OCI-LY1 (cell line): Measurements from ENCODE around the gene KRTAP10-6.

Experiments
- H2AFZ ChIP-seq: fragments of 200-600 bp; sonication (generic), shearing (Covaris generic); 2 replicates; pipeline ENCODE4 v1.6.0; 2014; ENCODE audit warnings: antibody characterized with exemption, mild to moderate bottlenecking, low read length
- H3F3A ChIP-seq: fragments of 200-600 bp; sonication (generic), shearing (Covaris generic); 2 replicates; pipeline ENCODE4 v1.6.0; 2014; ENCODE audit warnings: mild to moderate bottlenecking, antibody characterized with exemption, low read length, moderate library complexity; ENCODE audit not compliant: insufficient read depth
- H3K27ac ChIP-seq: fragments of 200-600 bp; sonication (generic); 2 replicates; pipeline ENCODE4 v1.5.1; 2014; ENCODE audit warnings: low read length, mixed run types, mild to moderate bottlenecking, low read depth; ENCODE audit not compliant: poor library complexity, severe bottlenecking
- H3K27me3 ChIP-seq: fragments of 200-600 bp; sonication (generic); 2 replicates; pipeline ENCODE4 v1.6.0; 2014; ENCODE audit warnings: antibody characterized with exemption, mild to moderate bottlenecking, low read length, moderate library complexity; ENCODE audit not compliant: insufficient read depth
- H3K36me3 ChIP-seq: fragments of 200-600 bp; sonication (generic); 2 replicates; pipeline ENCODE4 v1.6.1; 2014; ENCODE audit warnings: mild to moderate bottlenecking, antibody characterized with exemption, low read length, moderate library complexity, mixed read lengths; ENCODE audit not compliant: insufficient read depth
- H3K4me1 ChIP-seq: fragments of 200-600 bp; sonication (generic); 2 replicates; pipeline ENCODE4 v1.5.1; 2014; ENCODE audit warnings: mild to moderate bottlenecking, low read length, moderate library complexity; ENCODE audit not compliant: insufficient read depth, severe bottlenecking
- H3K4me2 ChIP-seq: fragments of 200-600 bp; sonication (generic), shearing (Covaris generic); 2 replicates; pipeline ENCODE4 v1.6.1; 2014; ENCODE audit warnings: low read length
- H3K4me3 ChIP-seq: fragments of 200-600 bp; sonication (generic); 2 replicates; pipeline ENCODE4 v1.5.1; 2014; ENCODE audit warnings: low read length, low read depth, mild to moderate bottlenecking, mixed read lengths; ENCODE audit not compliant: poor library complexity, severe bottlenecking
- H3K79me2 ChIP-seq: fragments of 200-600 bp; shearing (Covaris generic); 2 replicates; pipeline ENCODE4 v1.6.1; 2016; ENCODE audit warnings: mixed run types, low read length, mixed read lengths; ENCODE audit not compliant: insufficient read depth
- H3K9ac ChIP-seq: fragments of 200-600 bp; sonication (generic), shearing (Covaris generic); 2 replicates; pipeline ENCODE4 v1.6.1; 2014; ENCODE audit warnings: mild to moderate bottlenecking, low read length, mixed read lengths
- H3K9me2 ChIP-seq: fragments of 200-600 bp; sonication (generic), shearing (Covaris generic); 2 replicates; pipeline ENCODE4 v1.6.1; 2014; ENCODE audit warnings: low read depth, mild to moderate bottlenecking, low read length, mixed read lengths
- H3K9me3 ChIP-seq: fragments of 200-600 bp; shearing (Covaris generic); 2 replicates; pipeline ENCODE4 v1.6.1; 2014; ENCODE audit warnings: low read length, mixed read lengths
- H4K20me1 ChIP-seq: fragments of 200-600 bp; sonication (generic), shearing (Covaris generic); 2 replicates; pipeline ENCODE4 v1.6.0; 2016; ENCODE audit warnings: mild to moderate bottlenecking, low read length; ENCODE audit not compliant: insufficient read depth
- EZH2 ChIP-seq: fragments of 200-600 bp; sonication (generic), shearing (Covaris generic); IDR thresholded peaks from 2 replicates; pipeline ENCODE4 v1.8.0; 2017; ENCODE audit warnings: borderline replicate concordance, mixed run types, mild to moderate bottlenecking, antibody characterized with exemption, low read length, moderate library complexity, mixed read lengths
- TF ChIP-seq, protein P1 (sequence below): fragments of 200-600 bp; sonication (generic), shearing (Covaris generic); IDR thresholded peaks from 2 replicates; pipeline ENCODE4 v1.5.1; 2017; ENCODE audit warnings: mild to moderate bottlenecking, antibody characterized with exemption, low read length, moderate library complexity, mixed read lengths

KRTAP10-6 gene

DNA sequence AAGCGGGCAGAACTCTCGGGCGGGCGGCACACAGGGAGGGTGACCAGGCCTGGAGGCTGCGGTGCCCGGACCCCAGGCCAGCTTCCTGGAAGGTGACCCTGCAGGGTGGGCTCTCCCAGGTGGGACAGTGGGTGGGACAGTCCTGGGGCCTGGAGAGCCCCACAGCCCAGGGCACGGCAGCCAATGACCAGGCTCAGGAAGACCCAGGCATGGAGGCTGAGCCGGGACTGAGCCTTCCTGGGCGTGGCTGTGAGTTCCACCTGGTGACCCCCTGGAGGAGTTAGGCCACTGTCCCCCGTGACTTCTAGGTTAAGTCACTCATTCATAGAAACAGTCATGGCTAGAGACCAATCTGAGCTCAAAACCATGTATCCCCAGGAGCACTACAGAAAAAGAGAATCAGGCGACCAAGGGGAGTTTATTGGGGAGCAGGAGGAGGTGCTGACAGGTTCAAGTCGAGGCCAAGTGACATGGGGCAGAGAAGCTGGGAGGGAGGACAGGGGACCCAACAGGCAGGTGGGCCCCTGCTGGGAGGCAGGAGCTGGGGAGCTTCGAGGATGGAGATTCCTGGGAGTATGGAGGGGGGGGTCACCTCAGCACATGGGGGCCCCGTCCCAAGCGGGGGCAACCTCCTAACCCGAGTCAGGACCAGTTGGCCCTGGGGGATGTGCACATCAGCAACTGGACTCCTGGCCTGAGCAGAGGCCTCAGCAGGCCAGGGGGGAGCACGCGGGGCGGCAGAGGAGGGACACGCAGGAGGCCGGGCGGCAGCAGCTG is 13.1 kb downstream of the KRTAP10-6 start:
- no peak overlapping the region for H3K4me3 ChIP-seq
- H4K20me1 ChIP-seq = no peaks in the 10 kb centered on the region
- no peak overlapping the region for H3K4me2 ChIP-seq
- no peaks in the 10 kb centered on the region for H3K4me1 ChIP-seq
- TF ChIP-seq, protein P1, sequence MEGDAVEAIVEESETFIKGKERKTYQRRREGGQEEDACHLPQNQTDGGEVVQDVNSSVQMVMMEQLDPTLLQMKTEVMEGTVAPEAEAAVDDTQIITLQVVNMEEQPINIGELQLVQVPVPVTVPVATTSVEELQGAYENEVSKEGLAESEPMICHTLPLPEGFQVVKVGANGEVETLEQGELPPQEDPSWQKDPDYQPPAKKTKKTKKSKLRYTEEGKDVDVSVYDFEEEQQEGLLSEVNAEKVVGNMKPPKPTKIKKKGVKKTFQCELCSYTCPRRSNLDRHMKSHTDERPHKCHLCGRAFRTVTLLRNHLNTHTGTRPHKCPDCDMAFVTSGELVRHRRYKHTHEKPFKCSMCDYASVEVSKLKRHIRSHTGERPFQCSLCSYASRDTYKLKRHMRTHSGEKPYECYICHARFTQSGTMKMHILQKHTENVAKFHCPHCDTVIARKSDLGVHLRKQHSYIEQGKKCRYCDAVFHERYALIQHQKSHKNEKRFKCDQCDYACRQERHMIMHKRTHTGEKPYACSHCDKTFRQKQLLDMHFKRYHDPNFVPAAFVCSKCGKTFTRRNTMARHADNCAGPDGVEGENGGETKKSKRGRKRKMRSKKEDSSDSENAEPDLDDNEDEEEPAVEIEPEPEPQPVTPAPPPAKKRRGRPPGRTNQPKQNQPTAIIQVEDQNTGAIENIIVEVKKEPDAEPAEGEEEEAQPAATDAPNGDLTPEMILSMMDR = no peak
- TF ChIP-seq EZH2 = no peak
- H3K36me3 ChIP-seq = no peaks in the 10 kb centered on the region; the same call in 1 of the 2 replicates
- H3K9me2 ChIP-seq = no peaks in the 10 kb centered on the region
- no peaks in the 10 kb centered on the region; the same call in 1 of the 2 replicates for H3K27me3 ChIP-seq
- H3K9ac ChIP-seq = no peak overlapping the region
- H3K9me3 ChIP-seq = peaks cover 4% of the 10 kb centered on the region; the same call in 1 of the 2 replicates
- H3F3A ChIP-seq = no peaks in the 10 kb centered on the region
- no peaks in the 10 kb centered on the region for H3K79me2 ChIP-seq
- H3K27ac ChIP-seq = no peak overlapping the region
- H2AFZ ChIP-seq = no peak overlapping the region

DNA sequence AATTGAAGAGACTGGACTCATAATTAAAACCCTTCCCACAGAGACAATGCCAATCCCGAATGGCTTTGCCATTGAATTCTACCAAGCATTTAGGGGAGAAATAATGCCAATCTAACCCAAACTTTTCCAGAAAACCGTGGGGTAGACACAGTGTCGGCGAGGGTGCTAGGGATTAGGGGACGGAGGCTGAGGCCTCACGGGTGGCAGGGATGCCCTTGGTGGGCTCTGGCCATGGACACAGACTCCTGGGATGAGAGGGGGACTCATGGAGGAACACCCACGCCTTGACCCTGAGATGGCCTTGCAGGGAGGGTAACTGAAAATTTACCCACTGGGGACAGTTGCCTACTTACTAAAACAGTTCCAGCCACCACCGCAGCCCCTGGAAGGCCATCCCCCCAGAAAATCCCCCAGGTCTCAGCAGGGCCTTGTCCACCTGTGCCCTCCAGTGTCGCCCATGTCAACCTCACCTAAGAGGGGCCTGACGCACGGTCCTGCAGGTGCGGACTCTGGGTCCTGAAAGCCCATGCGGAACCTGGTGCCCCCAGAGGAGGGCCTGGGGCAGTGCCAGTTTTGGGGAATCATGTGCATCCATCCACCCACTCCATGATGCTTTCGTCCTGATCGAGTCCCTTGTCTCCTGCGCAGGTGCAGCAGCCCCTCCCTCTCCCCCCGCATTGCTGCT is 13.8 kb downstream of the KRTAP10-6 start:
- no peak overlapping the region for H3K9ac ChIP-seq
- no peak for TF ChIP-seq EZH2
- TF ChIP-seq, protein P1 = no peak
- no peak overlapping the region for H3K4me2 ChIP-seq
- H2AFZ ChIP-seq = no peak overlapping the region
- no peaks in the 10 kb centered on the region; the same call in 1 of the 2 replicates for H3K36me3 ChIP-seq
- no peaks in the 10 kb centered on the region for H4K20me1 ChIP-seq
- H3F3A ChIP-seq = no peaks in the 10 kb centered on the region
- peaks cover 4% of the 10 kb centered on the region; the same call in 1 of the 2 replicates for H3K9me3 ChIP-seq
- no peak overlapping the region for H3K27ac ChIP-seq
- H3K4me1 ChIP-seq = no peaks in the 10 kb centered on the region
- no peaks in the 10 kb centered on the region for H3K79me2 ChIP-seq
- H3K27me3 ChIP-seq = no peaks in the 10 kb centered on the region; the same call in 1 of the 2 replicates
- no peak overlapping the region for H3K4me3 ChIP-seq
- H3K9me2 ChIP-seq = no peaks in the 10 kb centered on the region

DNA sequence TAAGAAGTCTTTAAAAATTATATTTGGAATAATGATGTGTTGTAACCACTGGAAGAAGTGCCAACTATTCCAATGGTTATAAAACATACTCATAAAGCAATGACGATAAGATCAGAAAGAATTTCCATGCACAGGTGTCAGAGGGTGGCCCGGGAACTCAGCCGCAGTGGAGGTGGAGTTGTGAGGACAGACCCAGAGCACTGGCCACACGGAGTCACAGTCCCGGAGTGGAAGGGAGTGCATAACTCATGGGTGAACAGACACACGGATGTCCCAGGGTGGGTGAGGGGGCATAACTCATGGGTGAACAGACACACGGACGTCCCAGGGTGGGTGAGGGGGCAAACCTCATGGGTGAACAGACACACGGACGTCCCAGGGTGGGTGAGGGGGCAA is 16.3 kb downstream of the KRTAP10-6 start:
- H3K9me2 ChIP-seq = no peaks in the 10 kb centered on the region
- H2AFZ ChIP-seq = no peak overlapping the region
- no peaks in the 10 kb centered on the region for H4K20me1 ChIP-seq
- H3K4me3 ChIP-seq = no peak overlapping the region
- no peaks in the 10 kb centered on the region; the same call in 1 of the 2 replicates for H3K36me3 ChIP-seq
- no peak overlapping the region for H3K27ac ChIP-seq
- H3K27me3 ChIP-seq = no peaks in the 10 kb centered on the region; the same call in 1 of the 2 replicates
- TF ChIP-seq, protein P1 = no peak
- TF ChIP-seq EZH2 = no peak
- no peak overlapping the region for H3K9ac ChIP-seq
- no peaks in the 10 kb centered on the region for H3F3A ChIP-seq
- no peaks in the 10 kb centered on the region for H3K4me1 ChIP-seq
- H3K9me3 ChIP-seq = peaks cover 4% of the 10 kb centered on the region; the same call in 1 of the 2 replicates
- no peaks in the 10 kb centered on the region for H3K79me2 ChIP-seq
- no peak overlapping the region for H3K4me2 ChIP-seq
